CMK (cell line): Measurements from ENCODE around the gene SERPINE2.

Experiments
- DNase-seq: peaks from one replicate; pipeline ENCODE4 v3.0.0-alpha.2; 2010; ENCODE audit warnings: low read depth

The SERPINE2 gene

GRCh38 chr2:224039080-224039769 is at the start of gene SERPINE2:
Gene SERPINE2, minus strand, starts transcription at chr2:224039286. Its CDS starts 37,386 bp downstream, at chr2:224001900.
- no peak for DNase-seq

- DNase-seq: no peak
These were observed 47.3 kb upstream of the SERPINE2 start for GRCh38 chr2:224086226-224086914.

- DNase-seq: no peak
These were observed 46.7 kb upstream of the SERPINE2 start for GRCh38 chr2:224085811-224086210.

GRCh38 chr2:224085246-224085645 is 46.2 kb upstream of the SERPINE2 start:
- no peak for DNase-seq

GRCh38 chr2:224084266-224084892 is 45.3 kb upstream of the SERPINE2 start:
- DNase-seq: no peak

GRCh38 chr2:224083638-224084037 is 44.6 kb upstream of the SERPINE2 start:
- DNase-seq: no peak

GRCh38 chr2:224078656-224079055 is 39.6 kb upstream of the SERPINE2 start:
- no peak for DNase-seq

GRCh38 chr2:224077773-224078507 is 38.9 kb upstream of the SERPINE2 start:
- no peak for DNase-seq

- no peak for DNase-seq
These were observed 36.5 kb upstream of the SERPINE2 start for GRCh38 chr2:224075588-224075987.

- DNase-seq: no peak
These were observed 34.6 kb upstream of the SERPINE2 start for GRCh38 chr2:224073676-224074075.

- DNase-seq: no peak
These were observed 33.6 kb upstream of the SERPINE2 start for GRCh38 chr2:224072541-224073188.

- no peak for DNase-seq
These were observed 30.1 kb upstream of the SERPINE2 start for GRCh38 chr2:224069172-224069571.

GRCh38 chr2:224063298-224063648 is 24.2 kb upstream of the SERPINE2 start:
- DNase-seq: no peak

GRCh38 chr2:224062481-224063297 is 23.6 kb upstream of the SERPINE2 start:
- DNase-seq: no peak

- DNase-seq: no peak
These were observed 21.8 kb upstream of the SERPINE2 start for GRCh38 chr2:224060783-224061482.

GRCh38 chr2:224059178-224059577 is 20.1 kb upstream of the SERPINE2 start:
- no peak for DNase-seq

- DNase-seq: no peak
These were observed 19.1 kb upstream of the SERPINE2 start for GRCh38 chr2:224058048-224058775.

- no peak for DNase-seq
These were observed 17.8 kb upstream of the SERPINE2 start for GRCh38 chr2:224056889-224057288.

GRCh38 chr2:224055101-224055500 is 16.0 kb upstream of the SERPINE2 start:
- no peak for DNase-seq

GRCh38 chr2:224046752-224047151 is 7.7 kb upstream of the SERPINE2 start:
- no peak for DNase-seq
